ENCODE results near the gene ZNRF4.

The ZNRF4 gene

DNA sequence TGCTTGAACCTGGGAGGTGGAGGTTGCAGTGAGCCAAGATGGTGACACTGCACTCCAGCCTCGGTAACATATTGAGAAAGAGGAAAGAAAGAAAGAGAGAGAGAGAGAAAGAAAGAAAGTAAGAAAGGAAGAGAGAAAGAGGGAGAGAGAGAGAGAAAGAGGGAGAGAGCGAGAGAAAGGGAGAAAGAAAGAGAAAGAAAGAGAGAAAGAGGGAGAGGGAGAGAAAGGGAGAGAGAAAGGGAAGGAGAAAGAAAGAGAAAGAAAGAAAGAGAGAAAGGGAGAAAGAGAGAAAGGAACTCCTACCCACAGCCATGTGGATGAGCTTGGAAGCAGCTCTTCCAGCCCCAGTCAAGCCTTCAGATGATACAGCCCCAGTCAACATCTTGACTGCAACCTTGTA, 46.7 kb downstream of the ZNRF4 start:
- no peak for DNase-seq (ENCODE audit: low read depth in 2 of 2, low spot score in 1 of 2)

DNA sequence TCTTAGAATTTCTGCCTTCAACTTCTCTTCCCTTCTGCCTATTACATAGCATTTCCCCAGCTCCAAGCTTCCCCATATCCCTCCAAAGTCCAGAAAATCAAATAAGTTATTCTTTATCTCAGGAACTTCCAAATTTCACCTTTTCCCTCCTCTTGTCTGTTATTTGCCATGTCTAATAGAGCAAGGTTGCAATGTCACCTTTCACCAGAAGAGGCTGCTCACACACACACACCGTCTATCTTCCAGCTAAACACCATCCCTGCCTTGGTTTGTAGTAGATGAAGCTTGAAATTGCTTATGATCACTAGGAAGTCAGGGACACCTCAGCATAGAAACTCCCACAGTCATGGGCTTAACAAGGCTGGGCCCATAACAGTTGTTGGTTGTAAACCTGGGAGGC, 48.4 kb downstream of the ZNRF4 start:
- no peak for DNase-seq (ENCODE audit: low read depth in 2 of 2, low spot score in 1 of 2)

DNA sequence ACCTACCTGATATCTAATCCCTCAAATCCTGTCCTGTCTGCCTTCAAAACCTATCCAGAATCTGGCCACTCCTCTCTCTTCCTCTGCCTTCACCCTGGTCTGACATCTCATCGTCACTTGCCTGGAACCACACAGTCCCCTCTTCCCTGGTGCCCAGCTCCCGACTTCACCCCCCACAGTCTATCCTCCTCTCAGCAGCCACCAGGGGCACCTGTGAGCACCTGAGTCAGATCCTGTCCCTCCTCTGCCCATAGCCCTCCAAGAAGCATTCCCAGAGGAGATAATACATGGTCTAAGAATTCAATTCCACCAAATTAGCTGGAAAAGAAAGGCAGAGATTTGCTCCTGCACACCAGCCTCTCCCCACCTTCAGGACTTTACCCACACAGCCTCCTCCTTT, 48.9 kb downstream of the ZNRF4 start:
- DNase-seq (ENCODE audit: low read depth in 2 of 2, low spot score in 1 of 2), result no peak

Measured in stimulated activated CD8-positive, alpha-beta memory T cell treated with anti-CD3 and anti-CD28 coated beads, Interleukin-4, amount 100 ng/mL, for 1 hour (primary cell).